Activated naive CD8-positive, alpha-beta T cell treated with anti-CD3 and anti-CD28 coated beads, Interleukin-2, amount 50 U/mL, for 24 hours (primary cell): ENCODE measurements around the gene DMRTB1.

Experiments used
- ATAC-seq: fragments of 150-1000 bp; cut with Tn5 transposase; one replicate; pipeline ENCODE4 v1.10.0; 2021
- DNase-seq: peaks from one replicate; pipeline ENCODE4 v3.0.0; 2021
- H3K27ac Mint-ChIP-seq: one replicate; pipeline ENCODE4 v1.8.0; 2021; ENCODE audit warnings: mild to moderate bottlenecking, mixed read lengths
- H3K27me3 Mint-ChIP-seq: one replicate; pipeline ENCODE4 v1.8.0; 2021; ENCODE audit warnings: mixed read lengths
- H3K36me3 Mint-ChIP-seq: one replicate; pipeline ENCODE4 v1.8.0; 2021; ENCODE audit warnings: low read depth, mixed read lengths
- H3K4me1 Mint-ChIP-seq: one replicate; pipeline ENCODE4 v1.8.0; 2021; ENCODE audit warnings: mixed read lengths
- H3K4me3 Mint-ChIP-seq: one replicate; pipeline ENCODE4 v1.8.0; 2021; ENCODE audit warnings: mild to moderate bottlenecking, moderate library complexity, mixed read lengths
- H3K9me3 Mint-ChIP-seq: one replicate; pipeline ENCODE4 v1.8.0; 2021; ENCODE audit warnings: mixed read lengths

The DMRTB1 gene

DNA sequence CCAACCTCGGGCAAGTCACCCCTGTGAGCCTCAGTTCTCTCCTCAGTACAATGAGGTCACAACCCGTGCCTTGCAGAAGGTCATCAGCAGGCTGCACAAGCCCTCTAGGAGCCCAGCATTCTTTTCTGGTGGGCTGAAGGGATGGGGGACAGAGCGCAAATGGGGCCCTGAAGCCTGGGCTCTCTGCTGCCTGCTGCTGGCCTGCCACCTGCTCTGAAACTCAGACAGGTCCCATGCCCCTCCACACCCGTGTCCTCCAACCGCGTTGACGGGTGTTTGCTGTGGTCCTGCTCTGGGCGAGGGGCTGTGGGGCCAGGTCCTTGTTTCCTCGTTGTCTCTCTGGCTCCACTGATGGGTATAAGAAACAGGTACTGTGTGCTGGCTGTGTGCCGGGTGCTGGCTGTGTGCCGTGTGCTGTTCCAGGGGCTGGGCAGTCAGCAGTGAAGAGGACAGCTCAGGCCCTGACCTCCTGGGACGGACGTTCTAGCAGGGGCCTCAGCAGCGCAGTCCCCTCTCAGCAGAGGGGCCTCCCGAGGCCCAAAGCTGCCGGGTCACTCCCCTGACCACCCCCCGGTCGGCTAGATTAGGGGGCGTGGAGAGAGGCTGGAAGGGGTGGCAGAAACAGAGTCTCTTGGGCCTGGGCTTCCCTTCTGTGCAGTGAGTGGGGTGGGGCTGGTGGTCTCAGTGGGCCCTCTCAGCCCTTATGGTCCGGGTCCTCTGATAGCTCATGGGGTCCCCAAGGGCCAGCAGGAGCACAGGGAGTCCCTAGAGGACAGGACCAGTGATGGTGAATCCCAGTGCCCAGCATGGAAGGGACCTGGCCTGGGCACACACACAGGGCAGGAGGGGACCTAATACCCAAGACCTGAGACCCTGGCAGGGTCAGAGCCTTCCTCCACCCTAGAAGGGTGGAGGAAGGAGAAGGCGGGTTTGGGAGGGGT, 42.1 kb downstream of the DMRTB1 start:
- H3K36me3 Mint-ChIP-seq, result no peaks in the 10 kb centered on the region
- H3K4me3 Mint-ChIP-seq, result no peak overlapping the region
- no peak overlapping the region for H3K27ac Mint-ChIP-seq
- peaks cover 2% of the 10 kb centered on the region for H3K4me1 Mint-ChIP-seq
- no peak for DNase-seq
- H3K27me3 Mint-ChIP-seq, result no peaks in the 10 kb centered on the region
- no peaks in the 10 kb centered on the region for H3K9me3 Mint-ChIP-seq
- ATAC-seq, result no peak

- Mint-ChIP-seq H3K27me3 (no peaks in the 10 kb centered on the region), H3K36me3 (no peaks in the 10 kb centered on the region), H3K4me3 (no peak overlapping the region), H3K4me1 (peaks cover 2% of the 10 kb centered on the region), H3K27ac (no peak overlapping the region), H3K9me3 (no peaks in the 10 kb centered on the region)
- DNase-seq, result no peak
- ATAC-seq, result no peak
These were observed 43.6 kb downstream of the DMRTB1 start for GRCh38 chr1:53502641-53503432.

GRCh38 chr1:53503433-53504217, 44.4 kb downstream of the DMRTB1 start:
- Mint-ChIP-seq H3K4me1 (peaks cover 2% of the 10 kb centered on the region), H3K36me3 (no peaks in the 10 kb centered on the region), H3K27ac (no peak overlapping the region), H3K4me3 (no peak overlapping the region), H3K9me3 (no peaks in the 10 kb centered on the region), H3K27me3 (no peaks in the 10 kb centered on the region)
- no peak for ATAC-seq
- no peak for DNase-seq

- no peak overlapping the region for H3K4me3 Mint-ChIP-seq
- ATAC-seq (no peak), DNase-seq (no peak)
- H3K4me1 Mint-ChIP-seq, result no peaks in the 10 kb centered on the region
- no peaks in the 10 kb centered on the region for H3K36me3 Mint-ChIP-seq
- H3K27ac Mint-ChIP-seq, result no peak overlapping the region
- no peaks in the 10 kb centered on the region for H3K9me3 Mint-ChIP-seq
- H3K27me3 Mint-ChIP-seq, result no peaks in the 10 kb centered on the region
These were observed 45.7 kb downstream of the DMRTB1 start for GRCh38 chr1:53504901-53505300.

- H3K27ac Mint-ChIP-seq, result no peak overlapping the region
- no peaks in the 10 kb centered on the region for H3K36me3 Mint-ChIP-seq
- no peak for DNase-seq
- H3K4me3 Mint-ChIP-seq, result no peak overlapping the region
- no peaks in the 10 kb centered on the region for H3K9me3 Mint-ChIP-seq
- no peak for ATAC-seq
- H3K27me3 Mint-ChIP-seq, result no peaks in the 10 kb centered on the region
- no peaks in the 10 kb centered on the region for H3K4me1 Mint-ChIP-seq
These were observed 46.2 kb downstream of the DMRTB1 start for GRCh38 chr1:53505401-53505800.

- Mint-ChIP-seq H3K27me3 (no peaks in the 10 kb centered on the region), H3K27ac (no peak overlapping the region), H3K9me3 (no peaks in the 10 kb centered on the region), H3K4me3 (no peak overlapping the region), H3K4me1 (no peaks in the 10 kb centered on the region), H3K36me3 (no peaks in the 10 kb centered on the region)
- no peak for ATAC-seq
- DNase-seq, result no peak
These were observed 46.7 kb downstream of the DMRTB1 start for GRCh38 chr1:53505891-53506290.

DNA sequence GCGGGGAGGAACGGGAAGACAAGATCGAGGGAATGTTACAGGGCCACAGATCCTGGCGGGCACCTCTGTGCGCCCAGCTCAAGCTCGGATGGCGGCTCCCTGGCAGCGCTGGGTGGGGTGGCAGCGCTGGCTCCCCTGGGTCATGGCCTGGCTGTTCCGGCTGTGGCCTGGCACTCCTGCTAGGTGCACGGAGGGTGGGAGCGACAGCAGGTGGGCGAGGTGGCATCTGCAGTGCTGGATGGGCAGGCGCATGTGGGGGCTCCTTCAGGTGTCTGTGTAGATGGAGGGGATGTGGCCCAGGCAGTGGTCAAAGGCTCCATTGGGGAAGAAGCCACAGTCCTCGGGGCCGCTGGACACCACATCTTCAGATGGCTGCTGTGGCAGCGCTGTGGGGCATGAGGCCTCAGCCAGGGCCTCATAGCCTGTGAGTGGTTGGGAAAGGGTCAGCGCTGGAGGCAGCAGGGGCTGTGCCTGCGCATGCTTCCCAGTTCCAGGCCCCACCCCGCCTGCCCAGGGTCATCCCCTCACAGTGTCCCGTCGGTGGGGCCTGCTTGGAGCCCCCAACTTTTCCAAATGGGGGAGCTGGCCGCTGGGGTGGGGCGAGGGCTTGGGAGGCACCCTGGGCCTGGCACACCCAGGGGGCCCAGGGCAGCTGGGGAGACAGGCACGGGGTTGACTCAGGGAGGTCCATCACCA, 47.3 kb downstream of the DMRTB1 start:
- no peaks in the 10 kb centered on the region for H3K9me3 Mint-ChIP-seq
- H3K4me3 Mint-ChIP-seq, result no peak overlapping the region
- no peak for ATAC-seq
- no peak for DNase-seq
- no peak overlapping the region for H3K27ac Mint-ChIP-seq
- H3K36me3 Mint-ChIP-seq, result no peaks in the 10 kb centered on the region
- no peaks in the 10 kb centered on the region for H3K4me1 Mint-ChIP-seq
- H3K27me3 Mint-ChIP-seq, result no peaks in the 10 kb centered on the region

DNA sequence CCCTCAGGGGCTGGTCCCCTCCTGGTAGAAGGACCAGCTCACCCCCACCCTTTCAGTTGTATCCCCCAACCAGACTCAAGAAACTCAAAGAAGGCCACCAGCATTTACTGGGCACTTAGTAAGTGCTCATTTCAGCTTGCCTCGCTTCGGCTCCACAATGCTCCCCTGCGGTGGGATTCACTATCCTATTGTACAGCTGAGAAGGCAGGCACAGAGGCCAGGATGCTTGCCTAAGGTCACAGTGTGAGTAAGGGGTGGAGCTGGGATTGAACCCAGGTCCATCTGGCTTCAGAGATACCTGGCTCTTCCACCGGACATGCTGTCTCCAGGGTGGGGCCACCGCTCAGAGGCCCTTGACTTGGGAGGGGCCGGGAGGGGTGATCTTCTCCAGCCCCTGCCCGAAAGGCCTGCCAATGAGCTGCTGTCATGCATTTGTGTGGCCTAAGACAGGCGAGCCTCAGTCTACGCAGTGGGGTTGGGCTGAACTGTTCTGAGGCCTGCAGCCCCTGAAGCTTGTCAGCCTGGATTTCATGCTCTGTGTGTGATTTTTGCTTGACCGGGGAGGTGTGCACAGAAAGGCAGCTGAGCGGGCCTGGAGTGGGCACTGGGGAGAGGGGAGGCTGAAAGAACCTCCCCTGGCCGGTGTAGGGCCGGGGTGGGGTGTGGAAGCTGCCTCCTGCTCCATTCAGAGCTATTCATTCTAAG, 48.1 kb downstream of the DMRTB1 start:
- Mint-ChIP-seq H3K9me3 (no peaks in the 10 kb centered on the region), H3K36me3 (no peaks in the 10 kb centered on the region), H3K27me3 (no peaks in the 10 kb centered on the region), H3K4me1 (no peaks in the 10 kb centered on the region), H3K27ac (no peak overlapping the region), H3K4me3 (no peak overlapping the region)
- DNase-seq (no peak), ATAC-seq (no peak)

- Mint-ChIP-seq H3K27me3 (no peaks in the 10 kb centered on the region), H3K9me3 (no peaks in the 10 kb centered on the region), H3K36me3 (no peaks in the 10 kb centered on the region)
These were observed 49.1 kb downstream of the DMRTB1 start for GRCh38 chr1:53508056-53508990.

DNA sequence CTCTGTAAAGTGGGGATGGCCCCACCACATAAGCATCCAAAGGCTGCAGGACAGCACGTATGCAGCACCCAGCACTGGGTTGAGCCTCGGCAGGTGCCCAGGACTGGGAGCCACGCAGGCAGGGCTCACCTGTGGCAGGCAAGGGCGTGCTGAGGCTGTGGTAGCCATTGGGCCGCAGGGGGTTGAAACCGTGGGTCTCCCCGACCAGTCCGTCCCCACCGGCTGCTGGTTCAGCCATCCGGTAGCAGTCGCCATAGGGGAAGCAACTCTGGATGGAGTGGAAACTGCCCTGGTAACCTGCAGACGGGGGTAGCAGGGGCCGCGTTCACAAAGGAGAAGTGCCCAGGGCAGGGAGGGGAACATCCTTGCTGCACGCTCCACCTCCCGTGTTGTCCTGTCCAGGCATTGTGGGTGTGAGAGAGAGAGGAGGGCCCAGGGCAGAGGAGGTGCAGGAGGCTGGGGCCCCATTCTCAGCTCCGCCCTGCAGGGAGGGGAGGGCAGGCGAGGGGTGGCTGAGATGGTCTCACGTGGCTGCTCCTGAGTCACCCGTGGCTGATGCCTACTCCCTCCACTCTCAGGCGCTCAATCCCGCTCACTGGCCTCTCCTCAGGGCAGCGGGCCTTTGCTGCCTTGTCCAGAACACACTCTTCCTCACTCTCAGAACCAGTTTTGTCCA, 49.9 kb downstream of the DMRTB1 start:
- H3K9me3 Mint-ChIP-seq, result no peaks in the 10 kb centered on the region
- H3K36me3 Mint-ChIP-seq, result no peaks in the 10 kb centered on the region
- H3K27ac Mint-ChIP-seq, result no peak overlapping the region
- DNase-seq (no peak), ATAC-seq (no peak)
- no peaks in the 10 kb centered on the region for H3K27me3 Mint-ChIP-seq
- H3K4me3 Mint-ChIP-seq, result no peak overlapping the region
- H3K4me1 Mint-ChIP-seq, result no peaks in the 10 kb centered on the region

More at GRCh38 chr1:53508056-53508990, 49.1 kb downstream of the DMRTB1 start:
- H3K27ac Mint-ChIP-seq, result no peak overlapping the region
- no peak overlapping the region for H3K4me3 Mint-ChIP-seq
- no peaks in the 10 kb centered on the region for H3K4me1 Mint-ChIP-seq
- ATAC-seq (no peak), DNase-seq (no peak)

DNA sequence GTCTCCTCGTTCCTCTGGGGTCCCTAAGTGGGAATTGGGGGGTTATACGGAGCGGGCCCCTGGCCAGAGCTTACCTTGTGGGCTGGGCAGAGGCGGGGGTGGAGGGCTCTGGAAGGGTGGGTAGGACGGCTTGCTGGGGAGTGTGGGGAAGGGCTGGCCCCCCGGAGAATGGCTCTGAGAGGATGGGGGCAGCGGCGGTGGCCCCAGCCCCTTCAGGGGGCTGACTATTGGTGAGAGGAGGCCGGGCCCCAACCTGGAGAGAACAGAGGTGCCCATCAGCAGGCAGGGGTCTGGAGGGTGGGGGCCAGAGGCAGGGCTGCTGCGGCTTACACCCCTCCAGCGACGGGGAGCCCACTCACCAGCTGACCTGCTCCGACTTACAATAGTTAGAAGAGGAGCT, 50.6 kb downstream of the DMRTB1 start:
- DNase-seq (no peak), ATAC-seq (no peak)
- Mint-ChIP-seq H3K4me3 (no peak overlapping the region), H3K9me3 (no peaks in the 10 kb centered on the region), H3K27ac (no peak overlapping the region), H3K4me1 (no peaks in the 10 kb centered on the region), H3K27me3 (no peaks in the 10 kb centered on the region), H3K36me3 (no peaks in the 10 kb centered on the region)

DNA sequence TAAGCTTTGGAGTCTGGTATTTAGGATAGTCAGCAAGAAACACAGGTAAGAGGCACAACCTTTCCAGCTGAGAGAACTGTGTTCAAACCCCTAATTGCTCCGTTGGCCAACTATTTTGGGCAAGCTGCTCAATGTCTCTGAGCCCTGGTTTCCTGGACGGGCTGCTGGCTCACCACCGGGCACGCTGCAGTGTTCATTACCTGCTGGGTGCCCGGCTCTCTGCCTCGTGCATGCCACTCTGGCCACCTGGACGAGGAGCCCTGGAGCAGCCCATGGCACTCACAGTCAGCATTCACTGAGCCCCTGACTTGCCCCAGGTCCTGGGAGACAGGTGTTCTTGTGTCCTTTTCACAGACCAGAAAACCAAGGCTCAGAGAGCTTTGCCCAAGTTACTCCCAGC, 51.0 kb downstream of the DMRTB1 start:
- DNase-seq, result no peak
- no peak overlapping the region for H3K4me3 Mint-ChIP-seq
- H3K9me3 Mint-ChIP-seq, result no peaks in the 10 kb centered on the region
- H3K4me1 Mint-ChIP-seq, result no peaks in the 10 kb centered on the region
- no peaks in the 10 kb centered on the region for H3K27me3 Mint-ChIP-seq
- H3K27ac Mint-ChIP-seq, result no peak overlapping the region
- ATAC-seq, result no peak
- H3K36me3 Mint-ChIP-seq, result no peaks in the 10 kb centered on the region
